GM23338 (cell line): ENCODE results near the gene KRT32. TPM values are rescaled to one million over a fixed set of nuclear protein-coding genes. Genes with fewer than 3 reads are reported as not detected.

Experiments
- ATAC-seq: fragments of 200-7000 bp; cut with Tn5 transposase; 3 replicates; pipeline ENCODE4 v1.9.1; 2020
- DNase-seq: peaks from one replicate; pipeline ENCODE4 v3.0.0-alpha.2; 2015; ENCODE audit warnings: low spot score
- H2AFZ ChIP-seq: fragments of 200-600 bp; sonication (generic); 2 replicates; pipeline ENCODE4 v1.8.0; 2016; ENCODE audit warnings: antibody characterized with exemption, mild to moderate bottlenecking, moderate library complexity
- H3F3A ChIP-seq: fragments of 200-600 bp; sonication (generic); replicated peaks from 2 replicates; pipeline ENCODE4 v1.8.0; 2017; ENCODE audit warnings: antibody characterized with exemption, mixed run types, low read depth
- H3K27ac ChIP-seq: fragments of 200-600 bp; sonication (generic); 2 replicates; pipeline ENCODE4 v1.6.1; 2016; ENCODE audit warnings: low read depth
- H3K27me3 ChIP-seq: fragments of 200-600 bp; sonication (generic); 2 replicates; pipeline ENCODE4 v1.8.0; 2016; ENCODE audit warnings: mild to moderate bottlenecking, mixed run types, moderate library complexity; ENCODE audit not compliant: insufficient read depth
- H3K36me3 ChIP-seq: fragments of 200-600 bp; sonication (generic); 2 replicates; pipeline ENCODE4 v1.8.0; 2016; ENCODE audit warnings: mild to moderate bottlenecking; ENCODE audit not compliant: insufficient read depth
- H3K4me1 ChIP-seq: fragments of 200-600 bp; sonication (generic); 2 replicates; pipeline ENCODE4 v1.8.0; 2016; ENCODE audit warnings: mild to moderate bottlenecking, moderate library complexity; ENCODE audit not compliant: insufficient read depth
- H3K4me2 ChIP-seq: fragments of 200-600 bp; sonication (generic); 2 replicates; pipeline ENCODE4 v1.7.1; 2017; ENCODE audit warnings: mixed run types
- H3K4me3 ChIP-seq: fragments of 200-600 bp; sonication (generic); 2 replicates; pipeline ENCODE4 v1.6.1; 2016; ENCODE audit warnings: mixed run types
- H3K79me2 ChIP-seq: fragments of 200-600 bp; sonication (generic); replicated peaks from 2 replicates; pipeline ENCODE4 v1.8.0; 2017; ENCODE audit warnings: mild to moderate bottlenecking; ENCODE audit not compliant: insufficient read depth
- H3K9me2 ChIP-seq: fragments of 200-600 bp; sonication (generic); 2 replicates; pipeline ENCODE4 v1.8.0; 2017; ENCODE audit not compliant: insufficient read depth
- H4K20me1 ChIP-seq: fragments of 200-600 bp; sonication (generic); replicated peaks from 2 replicates; pipeline ENCODE4 v1.8.0; 2017; ENCODE audit warnings: mild to moderate bottlenecking; ENCODE audit not compliant: insufficient read depth
- H3K27ac Mint-ChIP-seq: 2 replicates; pipeline ENCODE4 v1.8.0; 2020; ENCODE audit warnings: inconsistent platforms, mild to moderate bottlenecking, moderate library complexity, mixed read lengths
- H3K27me3 Mint-ChIP-seq: 3 replicates; pipeline ENCODE4 v1.8.0; 2022; ENCODE audit warnings: low read depth, mild to moderate bottlenecking, moderate library complexity, mixed read lengths, inconsistent platforms; ENCODE audit not compliant: insufficient read depth, poor library complexity
- H3K36me3 Mint-ChIP-seq: 3 replicates; pipeline ENCODE4 v1.8.0; 2021; ENCODE audit warnings: low read depth, mild to moderate bottlenecking, inconsistent platforms, moderate library complexity, mixed read lengths
- H3K4me1 Mint-ChIP-seq: 3 replicates; pipeline ENCODE4 v1.8.0; 2020; ENCODE audit warnings: mild to moderate bottlenecking, inconsistent platforms, mixed read lengths
- H3K4me3 Mint-ChIP-seq: 3 replicates; pipeline ENCODE4 v1.8.0; 2021; ENCODE audit warnings: moderate library complexity, mild to moderate bottlenecking, inconsistent platforms, mixed read lengths
- H3K9me3 Mint-ChIP-seq: 3 replicates; pipeline ENCODE4 v1.8.0; 2020; ENCODE audit warnings: moderate library complexity, mild to moderate bottlenecking, inconsistent platforms, mixed read lengths
- CREB1 ChIP-seq: fragments of 250-450 bp; sonication (Bioruptor Pico); IDR thresholded peaks from 2 replicates; pipeline ENCODE4 v1.5.0; 2020; ENCODE audit warnings: low read depth, mild to moderate bottlenecking, moderate library complexity
- EZH2 ChIP-seq: fragments of 200-600 bp; sonication (generic); IDR thresholded peaks from one replicate; pipeline ENCODE4 v1.8.0; 2017; ENCODE audit warnings: antibody characterized with exemption, mild to moderate bottlenecking, low read depth; ENCODE audit not compliant: unreplicated experiment
- EZH2phosphoT487 ChIP-seq: fragments of 200-600 bp; sonication (generic); IDR thresholded peaks from one replicate; pipeline ENCODE4 v1.8.1; 2018; ENCODE audit warnings: antibody characterized with exemption; ENCODE audit not compliant: unreplicated experiment
- JUNB ChIP-seq: IDR thresholded peaks from one replicate; pipeline ENCODE4 v1.6.1; 2016; ENCODE audit warnings: antibody characterized with exemption; ENCODE audit not compliant: unreplicated experiment
- NANOG ChIP-seq: IDR thresholded peaks from 2 replicates; pipeline ENCODE4 v1.6.1; 2016; ENCODE audit warnings: antibody characterized with exemption, borderline replicate concordance
- POLR2AphosphoS5 ChIP-seq: IDR thresholded peaks from 2 replicates; pipeline ENCODE4 v1.6.1; 2016; ENCODE audit warnings: antibody characterized with exemption, low read depth
- STAT1 ChIP-seq: IDR thresholded peaks from one replicate; pipeline ENCODE4 v1.6.1; 2016; ENCODE audit warnings: antibody characterized with exemption; ENCODE audit not compliant: unreplicated experiment
- ZNF114 ChIP-seq: fragments of 250-450 bp; sonication (Bioruptor Pico); IDR thresholded peaks from 2 replicates; pipeline ENCODE4 v1.5.0; 2020; ENCODE audit warnings: mild to moderate bottlenecking, moderate library complexity
- ZNF331 ChIP-seq: fragments of 250-450 bp; sonication (Bioruptor Pico); IDR thresholded peaks from 2 replicates; pipeline ENCODE4 v1.5.0; 2020; ENCODE audit warnings: low read depth, mild to moderate bottlenecking, moderate library complexity
- polyA plus RNA-seq: library from polyadenylated mRNA; unstranded; fragments of >200 nt; fragmentation: Nextera tagmentation; extraction: Ambion mirVana; gene quantifications from 2 replicates; pipeline ENCODE4 v1.2.1, GENCODE V29; 2016
- total RNA-seq: library from RNA; depleted of rRNA; stranded (reverse); fragments of >200 nt; shearing (Covaris generic); gene quantifications from 2 replicates; pipeline ENCODE4 v1.2.3, GENCODE V29; 2014
- TF ChIP-seq, protein P1 (sequence below): fragments of 250-450 bp; sonication (Bioruptor Pico); IDR thresholded peaks from 2 replicates; pipeline ENCODE4 v1.5.0; 2020; ENCODE audit warnings: mild to moderate bottlenecking, moderate library complexity
- TF ChIP-seq, protein P2 (sequence below): IDR thresholded peaks from 2 replicates; pipeline ENCODE4 v1.6.1; 2016; ENCODE audit warnings: antibody characterized with exemption
- TF ChIP-seq, protein P3 (sequence below), 2 experiments: fragments of 200-600 bp in 1 of 2; sonication (generic) in 1 of 2; conservative IDR thresholded peaks; 2 replicates each; pipeline versions ENCODE4 v1.5.1 to v1.6.1; 2016 to 2017; ENCODE audit warnings: antibody characterized with exemption in 2 of 2, low read depth in 2 of 2, mild to moderate bottlenecking in 2 of 2, moderate library complexity in 1 of 2
- TF ChIP-seq, protein P4 (sequence below): IDR thresholded peaks from one replicate; pipeline ENCODE4 v1.6.1; 2018; ENCODE audit warnings: antibody characterized with exemption; ENCODE audit not compliant: unreplicated experiment

KRT32 gene
- total and polyA plus RNA-seq, 2 experiments from 2014 or later: not detected

DNA sequence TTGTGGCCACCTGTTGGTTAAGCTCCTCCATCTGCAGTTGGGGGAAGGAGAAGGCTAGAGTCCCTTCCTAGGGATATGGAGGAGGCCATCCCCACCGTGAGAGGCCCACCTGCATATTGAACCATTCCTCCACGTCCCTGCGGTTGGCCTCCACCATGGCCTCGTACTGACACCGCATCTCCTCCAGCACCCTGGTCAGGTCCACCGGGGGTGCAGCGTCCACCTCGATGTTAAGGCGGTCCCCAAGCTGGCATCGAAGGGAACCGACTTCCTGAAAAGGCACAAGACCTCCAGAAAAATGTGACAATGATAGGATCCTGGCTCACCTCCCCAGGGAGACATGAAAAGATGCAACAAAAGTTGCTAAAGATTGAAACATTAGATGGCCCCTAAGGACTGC is 3.0 kb downstream of the KRT32 start:
- H3K27ac ChIP-seq: no peak overlapping the region
- no peak for DNase-seq
- no peaks in the 10 kb centered on the region for H4K20me1 ChIP-seq
- TF ChIP-seq, protein P1, sequence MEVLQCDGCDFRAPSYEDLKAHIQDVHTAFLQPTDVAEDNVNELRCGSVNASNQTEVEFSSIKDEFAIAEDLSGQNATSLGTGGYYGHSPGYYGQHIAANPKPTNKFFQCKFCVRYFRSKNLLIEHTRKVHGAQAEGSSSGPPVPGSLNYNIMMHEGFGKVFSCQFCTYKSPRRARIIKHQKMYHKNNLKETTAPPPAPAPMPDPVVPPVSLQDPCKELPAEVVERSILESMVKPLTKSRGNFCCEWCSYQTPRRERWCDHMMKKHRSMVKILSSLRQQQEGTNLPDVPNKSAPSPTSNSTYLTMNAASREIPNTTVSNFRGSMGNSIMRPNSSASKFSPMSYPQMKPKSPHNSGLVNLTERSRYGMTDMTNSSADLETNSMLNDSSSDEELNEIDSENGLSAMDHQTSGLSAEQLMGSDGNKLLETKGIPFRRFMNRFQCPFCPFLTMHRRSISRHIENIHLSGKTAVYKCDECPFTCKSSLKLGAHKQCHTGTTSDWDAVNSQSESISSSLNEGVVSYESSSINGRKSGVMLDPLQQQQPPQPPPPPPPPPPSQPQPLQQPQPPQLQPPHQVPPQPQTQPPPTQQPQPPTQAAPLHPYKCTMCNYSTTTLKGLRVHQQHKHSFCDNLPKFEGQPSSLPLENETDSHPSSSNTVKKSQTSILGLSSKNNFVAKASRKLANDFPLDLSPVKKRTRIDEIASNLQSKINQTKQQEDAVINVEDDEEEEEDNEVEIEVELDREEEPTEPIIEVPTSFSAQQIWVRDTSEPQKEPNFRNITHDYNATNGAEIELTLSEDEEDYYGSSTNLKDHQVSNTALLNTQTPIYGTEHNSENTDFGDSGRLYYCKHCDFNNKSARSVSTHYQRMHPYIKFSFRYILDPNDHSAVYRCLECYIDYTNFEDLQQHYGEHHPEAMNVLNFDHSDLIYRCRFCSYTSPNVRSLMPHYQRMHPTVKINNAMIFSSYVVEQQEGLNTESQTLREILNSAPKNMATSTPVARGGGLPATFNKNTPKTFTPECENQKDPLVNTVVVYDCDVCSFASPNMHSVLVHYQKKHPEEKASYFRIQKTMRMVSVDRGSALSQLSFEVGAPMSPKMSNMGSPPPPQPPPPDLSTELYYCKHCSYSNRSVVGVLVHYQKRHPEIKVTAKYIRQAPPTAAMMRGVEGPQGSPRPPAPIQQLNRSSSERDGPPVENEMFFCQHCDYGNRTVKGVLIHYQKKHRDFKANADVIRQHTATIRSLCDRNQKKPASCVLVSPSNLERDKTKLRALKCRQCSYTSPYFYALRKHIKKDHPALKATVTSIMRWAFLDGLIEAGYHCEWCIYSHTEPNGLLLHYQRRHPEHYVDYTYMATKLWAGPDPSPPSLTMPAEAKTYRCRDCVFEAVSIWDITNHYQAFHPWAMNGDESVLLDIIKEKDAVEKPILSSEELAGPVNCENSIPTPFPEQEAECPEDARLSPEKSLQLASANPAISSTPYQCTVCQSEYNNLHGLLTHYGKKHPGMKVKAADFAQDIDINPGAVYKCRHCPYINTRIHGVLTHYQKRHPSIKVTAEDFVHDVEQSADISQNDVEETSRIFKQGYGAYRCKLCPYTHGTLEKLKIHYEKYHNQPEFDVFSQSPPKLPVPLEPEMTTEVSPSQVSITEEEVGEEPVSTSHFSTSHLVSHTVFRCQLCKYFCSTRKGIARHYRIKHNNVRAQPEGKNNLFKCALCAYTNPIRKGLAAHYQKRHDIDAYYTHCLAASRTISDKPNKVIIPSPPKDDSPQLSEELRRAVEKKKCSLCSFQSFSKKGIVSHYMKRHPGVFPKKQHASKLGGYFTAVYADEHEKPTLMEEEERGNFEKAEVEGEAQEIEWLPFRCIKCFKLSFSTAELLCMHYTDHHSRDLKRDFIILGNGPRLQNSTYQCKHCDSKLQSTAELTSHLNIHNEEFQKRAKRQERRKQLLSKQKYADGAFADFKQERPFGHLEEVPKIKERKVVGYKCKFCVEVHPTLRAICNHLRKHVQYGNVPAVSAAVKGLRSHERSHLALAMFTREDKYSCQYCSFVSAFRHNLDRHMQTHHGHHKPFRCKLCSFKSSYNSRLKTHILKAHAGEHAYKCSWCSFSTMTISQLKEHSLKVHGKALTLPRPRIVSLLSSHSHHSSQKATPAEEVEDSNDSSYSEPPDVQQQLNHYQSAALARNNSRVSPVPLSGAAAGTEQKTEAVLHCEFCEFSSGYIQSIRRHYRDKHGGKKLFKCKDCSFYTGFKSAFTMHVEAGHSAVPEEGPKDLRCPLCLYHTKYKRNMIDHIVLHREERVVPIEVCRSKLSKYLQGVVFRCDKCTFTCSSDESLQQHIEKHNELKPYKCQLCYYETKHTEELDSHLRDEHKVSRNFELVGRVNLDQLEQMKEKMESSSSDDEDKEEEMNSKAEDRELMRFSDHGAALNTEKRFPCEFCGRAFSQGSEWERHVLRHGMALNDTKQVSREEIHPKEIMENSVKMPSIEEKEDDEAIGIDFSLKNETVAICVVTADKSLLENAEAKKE: no peak
- TF ChIP-seq EZH2 (no peak), NANOG (no peak), CREB1 (CRISPR knock-in tag) (no peak), ZNF331 (CRISPR knock-in tag) (no peak), EZH2phosphoT487 (no peak), POLR2AphosphoS5 (no peak), ZNF114 (CRISPR knock-in tag) (no peak), JUNB (no peak), STAT1 (no peak)
- TF ChIP-seq, protein P2, sequence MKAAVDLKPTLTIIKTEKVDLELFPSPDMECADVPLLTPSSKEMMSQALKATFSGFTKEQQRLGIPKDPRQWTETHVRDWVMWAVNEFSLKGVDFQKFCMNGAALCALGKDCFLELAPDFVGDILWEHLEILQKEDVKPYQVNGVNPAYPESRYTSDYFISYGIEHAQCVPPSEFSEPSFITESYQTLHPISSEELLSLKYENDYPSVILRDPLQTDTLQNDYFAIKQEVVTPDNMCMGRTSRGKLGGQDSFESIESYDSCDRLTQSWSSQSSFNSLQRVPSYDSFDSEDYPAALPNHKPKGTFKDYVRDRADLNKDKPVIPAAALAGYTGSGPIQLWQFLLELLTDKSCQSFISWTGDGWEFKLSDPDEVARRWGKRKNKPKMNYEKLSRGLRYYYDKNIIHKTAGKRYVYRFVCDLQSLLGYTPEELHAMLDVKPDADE: no peak
- TF ChIP-seq, protein P3, sequence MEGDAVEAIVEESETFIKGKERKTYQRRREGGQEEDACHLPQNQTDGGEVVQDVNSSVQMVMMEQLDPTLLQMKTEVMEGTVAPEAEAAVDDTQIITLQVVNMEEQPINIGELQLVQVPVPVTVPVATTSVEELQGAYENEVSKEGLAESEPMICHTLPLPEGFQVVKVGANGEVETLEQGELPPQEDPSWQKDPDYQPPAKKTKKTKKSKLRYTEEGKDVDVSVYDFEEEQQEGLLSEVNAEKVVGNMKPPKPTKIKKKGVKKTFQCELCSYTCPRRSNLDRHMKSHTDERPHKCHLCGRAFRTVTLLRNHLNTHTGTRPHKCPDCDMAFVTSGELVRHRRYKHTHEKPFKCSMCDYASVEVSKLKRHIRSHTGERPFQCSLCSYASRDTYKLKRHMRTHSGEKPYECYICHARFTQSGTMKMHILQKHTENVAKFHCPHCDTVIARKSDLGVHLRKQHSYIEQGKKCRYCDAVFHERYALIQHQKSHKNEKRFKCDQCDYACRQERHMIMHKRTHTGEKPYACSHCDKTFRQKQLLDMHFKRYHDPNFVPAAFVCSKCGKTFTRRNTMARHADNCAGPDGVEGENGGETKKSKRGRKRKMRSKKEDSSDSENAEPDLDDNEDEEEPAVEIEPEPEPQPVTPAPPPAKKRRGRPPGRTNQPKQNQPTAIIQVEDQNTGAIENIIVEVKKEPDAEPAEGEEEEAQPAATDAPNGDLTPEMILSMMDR (conservative IDR thresholded peaks at IDR 0.05; ENCODE audit: low read depth in 2 of 2): no peak
- TF ChIP-seq, protein P4, sequence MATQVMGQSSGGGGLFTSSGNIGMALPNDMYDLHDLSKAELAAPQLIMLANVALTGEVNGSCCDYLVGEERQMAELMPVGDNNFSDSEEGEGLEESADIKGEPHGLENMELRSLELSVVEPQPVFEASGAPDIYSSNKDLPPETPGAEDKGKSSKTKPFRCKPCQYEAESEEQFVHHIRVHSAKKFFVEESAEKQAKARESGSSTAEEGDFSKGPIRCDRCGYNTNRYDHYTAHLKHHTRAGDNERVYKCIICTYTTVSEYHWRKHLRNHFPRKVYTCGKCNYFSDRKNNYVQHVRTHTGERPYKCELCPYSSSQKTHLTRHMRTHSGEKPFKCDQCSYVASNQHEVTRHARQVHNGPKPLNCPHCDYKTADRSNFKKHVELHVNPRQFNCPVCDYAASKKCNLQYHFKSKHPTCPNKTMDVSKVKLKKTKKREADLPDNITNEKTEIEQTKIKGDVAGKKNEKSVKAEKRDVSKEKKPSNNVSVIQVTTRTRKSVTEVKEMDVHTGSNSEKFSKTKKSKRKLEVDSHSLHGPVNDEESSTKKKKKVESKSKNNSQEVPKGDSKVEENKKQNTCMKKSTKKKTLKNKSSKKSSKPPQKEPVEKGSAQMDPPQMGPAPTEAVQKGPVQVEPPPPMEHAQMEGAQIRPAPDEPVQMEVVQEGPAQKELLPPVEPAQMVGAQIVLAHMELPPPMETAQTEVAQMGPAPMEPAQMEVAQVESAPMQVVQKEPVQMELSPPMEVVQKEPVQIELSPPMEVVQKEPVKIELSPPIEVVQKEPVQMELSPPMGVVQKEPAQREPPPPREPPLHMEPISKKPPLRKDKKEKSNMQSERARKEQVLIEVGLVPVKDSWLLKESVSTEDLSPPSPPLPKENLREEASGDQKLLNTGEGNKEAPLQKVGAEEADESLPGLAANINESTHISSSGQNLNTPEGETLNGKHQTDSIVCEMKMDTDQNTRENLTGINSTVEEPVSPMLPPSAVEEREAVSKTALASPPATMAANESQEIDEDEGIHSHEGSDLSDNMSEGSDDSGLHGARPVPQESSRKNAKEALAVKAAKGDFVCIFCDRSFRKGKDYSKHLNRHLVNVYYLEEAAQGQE: no peak
- no peaks in the 10 kb centered on the region for H3K36me3 ChIP-seq
- 0 out of 2 replicates have a peak, but pooled peaks cover 7% of the 10 kb centered on the region for H3K9me2 ChIP-seq
- H3K9me3 Mint-ChIP-seq: peaks cover 6% of the 10 kb centered on the region; the same call in 2 of the 3 replicates
- H3K4me2 ChIP-seq: no peak overlapping the region
- H3F3A ChIP-seq: no peaks in the 10 kb centered on the region
- H3K27me3 ChIP-seq: no peaks in the 10 kb centered on the region
- no peaks in the 10 kb centered on the region for H3K79me2 ChIP-seq
- H2AFZ ChIP-seq: no peak overlapping the region
- no peaks in the 10 kb centered on the region for H3K4me1 Mint-ChIP-seq
- no peak for ATAC-seq
- no peak overlapping the region for H3K4me3 Mint-ChIP-seq
- H3K36me3 Mint-ChIP-seq: no peaks in the 10 kb centered on the region
- H3K27me3 Mint-ChIP-seq: peaks cover 5% of the 10 kb centered on the region
- H3K4me3 ChIP-seq: no peak overlapping the region
- no peaks in the 10 kb centered on the region for H3K4me1 ChIP-seq
- no peak overlapping the region for H3K27ac Mint-ChIP-seq
